NCI-H82 treated with DMSO at 0.1 percent for 48 hours (cell line): ENCODE measurements around the gene TBX18.

Experiments used
- DNase-seq: peaks from one replicate; lab custom pipeline; 2025; ENCODE audit not compliant: unreplicated experiment; lab: John Stamatoyannopoulos, UW

The TBX18 gene

DNA sequence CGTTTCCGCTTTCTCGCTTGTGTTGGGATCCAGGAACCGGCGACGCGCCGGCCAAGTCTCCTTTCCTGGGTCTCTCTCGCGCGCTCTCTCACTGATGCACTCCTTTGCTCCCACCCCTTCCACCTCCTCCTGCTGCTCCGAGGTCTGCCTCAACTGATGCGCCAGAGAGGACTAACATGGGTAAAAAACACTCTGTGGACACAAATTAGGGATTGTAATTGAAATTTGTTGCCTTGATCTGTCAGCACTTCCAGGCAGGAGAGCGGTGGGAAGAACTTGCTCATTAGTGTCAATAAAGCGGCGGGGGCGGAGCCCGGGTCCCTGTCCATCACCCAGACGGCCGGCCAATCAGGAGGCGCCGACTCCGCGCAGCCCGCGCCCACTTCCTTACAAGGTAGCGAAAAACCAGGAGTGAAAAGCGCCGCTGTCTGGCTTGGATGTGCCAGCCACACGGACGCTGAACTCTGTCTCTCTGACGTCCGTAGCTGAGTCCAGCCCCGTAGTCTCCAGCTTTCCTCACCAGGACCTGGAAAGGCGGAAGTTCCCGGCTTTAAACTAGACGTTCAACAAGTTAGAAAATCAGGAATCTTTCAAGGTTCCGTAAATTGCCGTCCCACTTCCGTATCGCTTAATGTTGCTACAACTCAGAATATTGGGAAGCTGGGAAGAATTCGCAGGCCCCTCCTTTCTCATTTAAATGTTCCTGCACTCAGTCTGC is at the start of gene TBX18:
Gene TBX18 (minus strand): TSS at position 267 of the 718 bp plus-strand sequence. CDS start 417 bp downstream, outside the sequence.
- DNase-seq = peak; percentile 69

DNA sequence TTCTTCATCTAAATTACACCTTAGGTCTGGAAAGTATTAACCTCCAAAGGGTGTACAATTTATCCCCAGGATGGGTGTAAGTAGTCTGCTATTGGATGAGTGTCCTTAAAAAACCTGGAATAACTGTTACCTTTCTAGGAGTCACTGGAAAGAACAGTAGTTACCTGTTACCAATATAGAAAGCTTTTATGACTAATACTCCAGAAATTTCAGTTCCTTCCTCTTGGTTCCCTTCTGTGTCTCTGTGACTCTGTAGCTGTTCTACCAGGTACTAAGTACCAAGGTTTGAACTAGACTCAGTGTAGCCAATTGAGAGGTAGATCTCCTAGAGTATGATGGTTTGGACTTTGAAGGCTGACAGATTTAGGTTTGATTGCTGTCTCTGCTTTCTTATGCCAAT is 47.0 kb upstream of the TBX18 start:
- DNase-seq = no peak

DNA sequence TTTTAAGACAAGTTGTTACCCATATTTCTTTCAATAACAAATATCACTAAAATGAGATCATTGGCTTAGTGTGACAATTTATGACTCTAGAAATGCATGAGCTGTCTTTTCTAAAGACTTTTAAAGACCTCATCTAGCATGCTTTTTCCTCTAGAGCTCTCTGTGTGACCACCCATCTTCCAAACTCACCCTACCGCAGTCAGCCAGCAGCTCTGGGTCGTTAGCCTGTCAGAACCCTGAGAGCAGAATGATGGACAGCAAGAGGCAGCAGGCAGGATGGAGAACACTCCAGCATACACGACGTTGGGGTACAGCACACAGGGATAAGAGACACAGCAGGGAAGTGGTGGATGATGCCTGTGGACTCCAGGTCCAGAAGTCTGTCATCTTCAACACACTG is 45.1 kb upstream of the TBX18 start:
- DNase-seq = no peak

DNA sequence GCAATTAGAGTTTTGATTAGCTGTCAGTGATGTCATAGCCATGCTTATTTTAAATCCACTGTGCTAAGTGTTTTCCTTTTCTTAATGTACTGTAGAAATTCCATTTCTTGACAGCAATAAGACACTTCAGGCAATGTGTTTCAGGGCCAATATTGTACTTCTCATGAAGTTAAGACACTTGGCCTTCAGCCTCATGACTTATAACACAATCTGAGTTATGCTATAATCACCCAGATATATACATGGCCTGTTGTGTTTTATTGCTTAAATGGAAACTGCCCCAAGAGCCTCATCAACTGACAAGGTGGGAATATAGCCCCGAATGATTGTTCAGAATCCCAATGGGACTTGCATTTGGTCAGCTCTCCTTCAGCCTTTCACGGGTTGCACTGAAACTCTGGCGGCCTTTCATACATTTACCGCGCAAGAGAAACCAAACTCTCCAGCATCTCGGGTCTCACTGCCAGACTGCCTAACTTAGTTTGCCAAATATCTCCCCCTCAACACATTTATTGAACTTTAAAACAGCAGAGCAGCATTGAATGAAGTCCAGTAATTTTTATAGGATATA is 44.2 kb upstream of the TBX18 start:
- DNase-seq = no peak

DNA sequence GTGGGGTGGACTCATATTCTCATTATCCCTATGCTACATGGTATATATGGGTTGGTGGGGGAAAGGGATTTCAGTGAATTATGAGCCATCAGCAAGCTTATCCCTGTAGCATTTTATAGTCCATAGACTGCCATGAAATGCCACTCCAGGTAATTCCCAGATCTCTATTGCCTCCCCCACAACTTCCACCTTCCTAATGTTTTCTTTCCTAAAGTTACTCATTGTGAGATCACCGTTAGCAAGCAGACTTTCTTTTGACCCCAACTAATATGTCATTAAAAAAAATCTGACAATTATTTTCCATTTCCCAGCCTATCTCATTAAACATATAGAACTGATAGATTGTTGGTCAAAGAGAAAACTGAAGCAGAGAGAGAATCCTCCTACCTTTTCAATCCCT is 40.7 kb upstream of the TBX18 start:
- DNase-seq = no peak

DNA sequence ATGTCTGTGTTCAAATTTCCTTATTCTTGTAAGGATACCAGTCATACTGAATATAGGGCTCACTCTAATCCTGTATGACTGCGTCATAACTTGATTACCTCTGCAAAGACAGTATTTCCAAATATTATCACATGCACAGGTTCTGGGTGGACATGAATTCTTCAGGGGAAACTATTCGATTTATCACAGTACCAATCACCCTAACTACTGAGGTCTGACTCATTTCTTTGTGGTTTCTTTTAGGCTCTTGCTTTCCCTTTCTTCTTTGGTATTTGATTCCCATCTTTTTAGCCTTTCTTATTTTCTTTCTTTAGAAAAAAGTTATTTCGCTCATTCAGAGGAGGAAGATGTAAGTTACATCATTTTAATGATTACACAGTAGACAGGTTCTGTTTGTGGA is 40.3 kb upstream of the TBX18 start:
- no peak for DNase-seq

DNA sequence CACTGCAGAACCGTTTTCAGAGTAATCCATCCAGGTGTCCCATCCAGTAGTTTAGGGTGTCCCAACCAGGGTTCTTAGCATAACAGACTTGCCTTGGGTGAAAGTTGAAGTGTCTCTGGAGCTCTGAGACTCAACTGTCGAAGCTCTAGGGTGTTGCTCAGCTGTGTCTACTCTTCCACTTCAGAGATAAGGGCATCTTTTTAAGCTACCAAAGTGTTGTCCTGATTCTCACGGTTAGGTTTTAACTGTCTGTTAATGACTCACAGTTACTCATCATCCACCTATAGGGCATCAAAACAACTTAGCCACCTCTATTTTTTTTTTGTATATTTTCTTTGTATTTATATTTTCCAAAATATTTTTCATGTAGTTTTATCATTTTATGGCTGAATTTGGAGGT is 36.9 kb upstream of the TBX18 start:
- no peak for DNase-seq

DNA sequence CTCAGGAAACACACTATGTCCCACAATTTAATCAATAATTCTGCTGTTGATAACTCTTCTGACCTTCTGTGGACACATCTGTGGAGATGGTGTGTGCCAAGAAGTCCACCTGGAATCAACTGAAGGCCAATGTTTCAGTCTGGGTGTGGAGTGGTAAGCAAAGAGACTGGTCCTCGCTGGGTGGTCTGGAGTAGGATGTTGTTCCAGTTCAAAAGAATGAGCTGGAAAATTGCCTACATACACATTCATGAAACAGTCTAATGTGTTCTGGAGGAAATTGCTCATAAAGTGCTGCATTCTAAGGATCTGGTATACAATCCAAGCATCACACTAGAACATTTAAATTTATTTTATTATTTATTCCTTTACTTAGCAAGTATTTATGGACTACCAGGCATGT is 33.9 kb upstream of the TBX18 start:
- no peak for DNase-seq

DNA sequence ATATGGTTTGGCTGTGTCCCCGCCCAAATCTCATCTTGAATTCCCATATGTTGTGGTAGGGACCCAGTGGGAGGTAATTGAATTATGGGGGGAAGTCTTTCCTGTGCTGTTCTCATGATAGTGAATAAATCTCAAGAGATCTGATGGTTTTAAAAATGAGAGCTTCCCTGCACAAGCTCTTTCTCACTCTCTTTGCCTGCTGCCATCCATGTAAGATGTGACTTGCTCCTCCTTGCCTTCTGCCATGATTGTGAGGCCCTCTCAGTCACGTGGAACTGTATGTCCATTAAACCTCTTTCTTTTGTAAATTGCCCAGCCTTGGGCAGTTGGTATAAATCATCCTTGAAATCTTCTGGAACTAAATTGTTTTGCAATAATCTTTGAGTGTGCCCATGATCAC is 31.9 kb upstream of the TBX18 start:
- no peak for DNase-seq

DNA sequence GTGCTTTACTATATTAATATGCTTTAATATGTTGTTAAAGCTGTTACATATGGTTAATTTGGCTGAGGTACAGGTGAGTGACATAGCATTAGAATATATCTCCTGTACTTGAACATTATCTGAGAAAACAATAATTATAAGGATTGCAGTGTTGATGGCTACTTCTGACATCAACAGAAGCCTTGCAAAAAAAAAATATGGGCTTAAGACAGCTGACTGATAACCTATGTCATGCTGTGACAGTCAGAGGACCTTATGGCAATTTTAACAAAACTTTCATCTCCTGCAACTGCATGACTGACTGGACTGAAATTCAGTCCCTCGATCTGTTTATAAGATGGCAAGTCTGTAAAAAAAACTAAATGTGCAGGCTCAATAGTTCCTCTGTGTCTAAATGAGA is 27.5 kb upstream of the TBX18 start:
- DNase-seq = no peak

DNA sequence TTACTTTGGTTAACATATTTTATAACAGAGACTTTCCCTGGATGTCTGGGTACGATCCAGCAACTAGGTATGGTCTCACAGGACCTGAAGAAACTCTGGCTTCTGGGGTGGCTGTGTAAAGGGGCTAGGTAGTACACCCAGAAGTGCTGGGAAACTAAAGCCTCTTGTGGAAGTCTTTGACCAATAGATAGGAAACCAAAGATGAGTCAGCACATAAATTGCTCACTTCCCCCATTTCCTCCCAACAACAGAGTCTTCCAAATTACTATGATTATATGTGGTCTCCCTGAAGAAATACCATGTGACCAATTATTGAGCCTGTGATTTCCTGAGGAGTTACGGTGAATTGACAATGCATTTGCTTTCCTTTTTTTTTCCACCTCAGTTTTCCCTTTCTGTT is 26.8 kb upstream of the TBX18 start:
- no peak for DNase-seq

DNA sequence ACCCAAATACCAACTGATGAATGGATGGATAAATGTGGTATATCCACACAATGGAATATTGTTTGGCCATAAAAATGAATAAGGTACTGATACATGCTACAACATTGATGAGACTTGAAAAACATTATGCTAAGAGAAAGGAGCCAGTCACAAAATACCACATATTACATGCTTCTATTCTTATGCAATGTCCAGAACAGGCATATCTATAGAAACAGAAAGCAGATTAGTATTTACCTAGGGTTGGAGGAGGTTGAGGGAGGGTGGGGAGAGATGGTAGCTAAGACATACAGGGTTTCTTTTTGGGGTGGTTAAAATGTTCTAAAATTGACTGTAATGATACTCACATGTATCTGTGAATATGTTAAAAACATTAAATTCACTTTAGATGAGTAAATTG is 24.8 kb upstream of the TBX18 start:
- DNase-seq = no peak

DNA sequence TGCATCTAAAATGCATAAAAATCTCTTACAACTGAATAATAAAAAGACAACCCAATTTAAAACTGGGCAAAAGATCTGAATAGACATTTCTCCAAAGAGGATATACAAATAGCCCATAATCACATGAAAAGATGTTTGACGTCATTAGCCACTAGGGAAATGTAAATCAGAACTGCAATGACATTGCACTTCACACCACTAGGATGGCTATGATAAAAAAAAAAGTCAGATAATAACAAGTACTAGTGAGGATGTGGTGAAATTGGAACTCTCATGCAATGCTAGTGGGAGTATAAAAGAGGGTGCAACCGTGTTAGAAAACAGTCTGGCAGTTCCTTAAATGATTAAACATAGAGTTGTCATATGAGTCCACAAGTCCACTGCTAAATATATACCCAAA is 24.3 kb upstream of the TBX18 start:
- DNase-seq = no peak

DNA sequence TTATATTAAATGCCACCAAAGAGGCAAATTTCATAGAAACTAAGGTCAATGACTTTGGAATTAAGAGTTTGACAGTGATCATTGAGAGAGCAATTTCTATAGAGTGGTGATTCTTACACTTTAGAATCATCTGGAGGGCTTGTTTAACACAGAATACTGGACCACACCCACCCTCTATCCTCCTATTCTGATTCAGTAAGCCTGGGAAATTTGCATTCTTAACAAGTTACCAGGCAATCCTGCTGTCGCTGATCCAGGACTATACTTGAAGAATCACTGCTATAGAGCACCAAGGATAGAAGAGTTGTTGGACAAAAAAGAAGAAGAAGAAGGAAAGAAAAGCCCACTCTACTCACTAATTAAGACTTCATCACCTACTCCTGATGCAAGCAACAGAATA is 21.3 kb upstream of the TBX18 start:
- no peak for DNase-seq

DNA sequence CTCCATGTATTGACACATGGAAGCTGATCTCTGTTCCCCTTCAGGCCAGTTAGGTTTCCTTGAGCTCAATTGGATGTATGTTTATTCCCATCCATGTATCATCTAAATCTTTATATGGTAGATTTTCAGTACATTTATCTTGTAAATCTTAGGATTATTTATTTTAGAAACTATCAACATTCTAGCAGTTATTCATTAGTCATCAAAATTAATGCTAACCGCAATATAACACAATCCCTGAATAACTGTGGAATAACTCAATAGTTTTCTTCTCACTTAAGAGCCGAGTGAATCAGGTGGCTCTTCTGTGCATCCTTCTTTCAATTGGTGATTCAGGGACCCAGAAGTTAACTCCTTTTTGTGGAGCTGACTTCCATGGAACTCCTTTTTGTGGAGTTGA is 15.5 kb upstream of the TBX18 start:
- no peak for DNase-seq

DNA sequence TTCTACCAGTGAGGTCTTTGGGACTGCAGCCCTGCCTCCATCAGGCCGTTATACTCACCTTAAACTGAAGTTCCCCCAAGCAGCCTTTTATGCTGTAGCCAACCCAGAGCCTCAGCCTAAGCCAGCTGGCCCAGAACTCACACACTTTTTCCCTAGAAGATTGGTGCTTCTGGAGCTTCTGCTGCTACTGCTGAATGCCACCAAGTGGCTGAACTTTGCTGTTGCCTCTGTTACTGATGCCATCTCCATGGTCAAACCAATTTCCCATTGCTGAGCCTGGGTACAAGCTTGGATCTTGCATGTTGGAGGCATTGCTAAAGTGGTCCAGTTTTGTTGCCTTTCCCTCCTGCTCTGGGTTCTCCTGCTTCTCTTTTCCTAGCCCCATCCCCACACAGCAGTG is 15.0 kb upstream of the TBX18 start:
- no peak for DNase-seq

DNA sequence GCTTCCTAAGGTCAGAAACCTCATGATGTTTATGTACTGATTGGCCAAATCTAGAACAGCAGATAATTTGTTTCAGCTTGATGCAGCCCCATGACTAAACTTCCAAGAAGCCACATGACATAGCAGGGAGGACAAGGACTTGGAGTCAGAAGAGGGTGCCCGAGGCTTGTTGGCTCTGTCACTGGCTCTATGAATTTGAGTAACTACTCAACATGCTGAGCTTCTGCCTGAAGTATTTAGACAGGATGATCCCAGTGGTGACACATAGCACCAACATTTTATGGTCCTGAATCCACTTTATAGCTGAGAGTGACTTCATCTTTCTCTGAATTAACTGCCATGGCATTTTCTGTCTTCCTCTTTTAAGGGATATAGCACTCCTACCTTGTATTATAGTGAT is 13.5 kb upstream of the TBX18 start:
- no peak for DNase-seq

DNA sequence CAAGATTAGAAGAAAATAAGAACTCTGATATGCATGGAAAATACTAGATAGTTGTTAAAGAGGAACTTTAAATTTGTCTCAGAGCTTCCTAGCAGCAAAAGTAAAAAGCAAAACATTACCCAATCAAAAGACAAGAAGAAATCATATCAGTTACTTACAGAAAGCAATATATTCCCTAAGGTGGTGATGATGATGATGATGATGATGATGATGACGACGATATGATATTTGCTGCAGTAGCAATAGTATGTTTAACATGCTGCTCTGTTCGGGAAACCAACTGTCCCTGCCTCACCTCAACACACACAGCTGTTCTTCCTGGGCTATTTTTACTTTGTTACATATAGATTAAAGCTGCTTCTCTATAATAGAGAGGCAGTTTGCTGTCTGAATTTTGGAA is 12.0 kb upstream of the TBX18 start:
- DNase-seq = no peak

DNA sequence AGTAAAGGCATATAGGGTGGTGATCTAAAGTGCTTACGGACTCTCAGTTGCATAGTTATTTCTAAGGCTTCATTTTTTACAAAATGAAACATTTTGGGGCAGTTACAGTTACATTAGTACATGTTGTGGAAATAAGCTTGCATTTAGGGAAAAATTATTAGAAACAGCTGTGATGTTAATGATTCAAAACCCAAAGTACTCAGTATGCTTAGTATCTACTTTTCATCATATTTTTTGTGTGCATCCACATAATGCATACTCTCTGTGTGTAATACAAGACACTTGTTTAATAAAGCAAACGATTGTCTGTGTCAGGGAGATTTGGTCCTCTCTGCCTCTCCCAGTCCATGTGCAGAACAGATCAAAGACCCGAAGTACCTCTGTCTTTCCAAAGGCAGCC is 11.4 kb upstream of the TBX18 start:
- no peak for DNase-seq

DNA sequence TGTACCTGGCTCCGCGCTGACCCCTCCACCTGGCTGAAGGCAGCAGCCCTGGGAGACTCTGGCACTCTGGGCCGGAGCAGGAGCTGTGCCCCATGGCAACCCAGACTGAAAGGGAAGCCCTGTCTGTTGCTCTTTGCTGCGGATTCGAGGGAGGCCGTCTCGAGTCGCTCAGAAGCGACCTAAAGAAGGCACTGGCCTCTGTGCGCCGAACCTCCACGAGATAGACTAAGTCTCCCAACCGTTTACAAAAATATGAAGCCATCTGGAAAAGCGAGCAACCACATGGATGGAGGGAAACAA is 10.5 kb upstream of the TBX18 start:
- no peak for DNase-seq

DNA sequence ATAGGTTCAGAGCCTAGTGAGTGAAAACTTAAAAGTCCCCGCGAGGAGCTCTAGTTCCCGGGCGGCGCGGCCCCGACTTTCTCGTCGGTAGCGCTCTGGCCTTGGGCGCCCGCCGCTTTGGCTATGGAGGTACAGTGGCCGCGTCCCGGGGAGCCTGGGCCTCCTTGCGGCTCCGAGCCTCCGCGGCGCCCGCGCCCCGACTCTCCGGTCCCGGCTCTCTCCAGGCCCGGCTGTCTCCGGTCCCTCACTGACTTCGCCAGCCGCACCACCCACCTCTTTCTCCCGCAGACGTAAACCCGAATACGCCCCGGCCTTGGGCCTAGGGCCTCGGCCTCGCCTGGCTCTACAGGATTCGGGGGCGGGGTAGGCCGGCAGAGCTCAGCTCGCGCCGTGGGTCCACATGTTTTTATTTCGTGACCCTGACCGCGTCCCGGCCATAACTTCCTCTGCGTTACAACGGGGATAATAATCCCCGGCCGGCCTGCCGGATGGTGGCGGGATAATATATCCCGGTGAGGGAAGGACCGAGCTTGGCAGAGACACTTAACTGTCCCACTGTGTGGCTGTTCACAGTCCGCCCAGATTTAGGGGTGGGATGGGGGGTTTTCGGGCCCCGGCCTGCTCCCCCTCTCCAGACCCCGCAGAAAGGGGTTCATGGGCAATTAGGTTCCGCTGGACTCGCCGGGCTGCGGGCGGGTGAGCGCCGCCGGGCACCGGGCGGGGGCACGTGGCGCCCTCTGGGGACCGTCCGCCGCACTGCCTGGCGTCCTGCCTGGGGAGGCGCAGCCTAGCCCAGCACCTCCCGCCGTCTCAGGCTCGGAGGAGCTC is 10.0 kb upstream of the TBX18 start:
- DNase-seq = no peak

DNA sequence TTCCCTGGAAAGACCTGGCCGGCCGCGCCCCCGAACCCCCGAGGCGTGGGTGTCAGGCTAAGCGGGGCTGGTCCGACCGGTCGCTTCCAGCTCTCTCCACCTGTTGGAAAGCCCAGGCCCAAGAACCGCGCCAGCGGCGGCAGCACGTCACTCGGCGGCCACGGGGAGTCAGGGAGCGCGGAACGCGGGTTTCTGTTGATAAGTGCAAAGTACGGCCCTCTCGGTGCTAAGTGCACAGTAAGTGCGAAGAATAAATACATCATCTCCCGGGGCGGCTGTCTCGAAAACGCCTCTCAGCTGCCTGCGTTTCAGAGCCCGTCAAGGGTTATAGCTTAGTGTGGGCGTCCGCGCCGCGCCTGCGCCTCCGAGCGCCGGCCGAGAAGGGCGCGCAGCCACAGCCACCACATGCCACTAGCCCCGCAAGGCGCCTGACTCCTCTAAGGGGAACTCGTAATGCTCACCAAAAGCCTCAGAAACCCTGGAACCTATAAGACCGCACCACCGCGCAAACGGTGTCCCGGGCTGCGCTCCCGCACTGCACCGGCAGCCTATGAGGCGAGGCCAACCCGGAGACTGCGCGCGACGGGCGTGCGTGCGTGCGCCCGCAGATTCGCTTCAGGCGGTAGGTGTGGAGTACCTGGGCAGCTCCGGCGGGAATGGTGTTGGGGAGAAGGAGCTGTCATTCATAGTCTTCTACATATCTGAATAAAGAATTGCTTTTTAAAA is 9.2 kb upstream of the TBX18 start:
- no peak for DNase-seq
